GM19193 (cell line): ENCODE results near the gene ADGRL2.

Experiments used
- POLR2A ChIP-seq: IDR thresholded peaks from 4 replicates; pipeline ENCODE4 v1.6.1; 2011; ENCODE audit not compliant: insufficient read depth, insufficient read length; ENCODE audit errors: extremely low read depth

ADGRL2 gene

GRCh38 chr1:81852961-81853360, 52.2 kb downstream of the ADGRL2 start:
- no peak for TF ChIP-seq POLR2A

DNA sequence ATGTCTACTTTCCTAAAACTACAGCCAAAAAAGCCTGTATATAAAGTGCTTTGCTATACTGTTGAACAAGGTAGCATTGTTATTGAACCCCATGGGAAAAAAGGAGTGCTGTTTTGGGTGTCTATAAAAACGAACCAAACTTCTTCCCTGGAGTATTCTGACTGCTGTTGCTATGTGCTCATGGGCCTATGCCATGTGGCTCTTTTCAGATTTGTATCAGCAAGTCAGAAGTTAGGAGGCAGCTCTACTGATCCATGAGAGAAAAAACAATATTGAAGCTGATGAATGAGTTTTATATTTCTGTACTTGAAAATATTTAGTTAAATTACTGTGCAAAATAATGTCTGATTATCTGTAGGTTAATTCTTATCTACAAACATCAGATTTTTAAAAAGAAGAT, 66.5 kb downstream of the ADGRL2 start:
- no peak for TF ChIP-seq POLR2A

DNA sequence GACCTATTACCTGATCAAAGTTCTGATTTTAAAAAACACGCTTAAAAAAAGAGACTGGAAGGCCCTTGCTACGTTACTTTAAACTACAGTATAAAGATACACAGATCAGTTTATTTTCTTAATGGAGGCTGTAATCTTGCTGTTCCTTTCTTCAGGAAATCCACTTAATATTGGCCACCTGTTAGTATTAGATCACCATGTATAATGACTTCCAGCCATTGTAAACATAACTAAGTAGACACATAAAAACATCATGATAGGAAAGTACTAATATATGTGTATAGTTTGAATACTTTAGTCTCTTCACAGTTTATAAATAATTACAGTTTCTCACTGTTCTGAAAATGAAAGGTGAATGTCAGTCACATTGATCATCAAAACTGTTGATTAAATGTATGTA, 68.6 kb downstream of the ADGRL2 start:
- TF ChIP-seq POLR2A, result no peak

DNA sequence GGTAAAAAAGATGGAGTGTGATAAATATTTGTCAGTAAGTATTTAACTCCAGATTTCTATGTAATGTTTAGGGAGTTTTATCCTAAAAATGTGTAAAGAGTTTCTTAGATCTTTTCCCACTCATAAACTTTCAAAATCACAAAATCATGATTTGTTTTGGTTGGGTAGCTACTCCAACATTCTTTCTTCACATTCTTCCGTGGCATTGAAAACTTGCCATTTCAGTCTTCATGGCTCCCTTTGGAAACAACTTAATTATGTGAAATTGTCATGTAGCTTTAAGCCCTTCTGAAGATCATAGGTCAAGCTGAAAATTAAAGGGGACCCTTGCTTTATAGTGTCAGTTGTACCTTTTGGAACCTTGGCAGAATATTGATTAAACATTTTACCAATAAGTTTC, 73.2 kb downstream of the ADGRL2 start:
- no peak for TF ChIP-seq POLR2A

GRCh38 chr1:81874461-81874860, 73.7 kb downstream of the ADGRL2 start:
- no peak for TF ChIP-seq POLR2A

- no peak for TF ChIP-seq POLR2A
Observed at GRCh38 chr1:81874940-81875339, 74.2 kb downstream of the ADGRL2 start.

- TF ChIP-seq POLR2A, result no peak
Observed at GRCh38 chr1:81876901-81877733, 76.4 kb downstream of the ADGRL2 start.

GRCh38 chr1:81877940-81878339, 77.2 kb downstream of the ADGRL2 start:
- no peak for TF ChIP-seq POLR2A

DNA sequence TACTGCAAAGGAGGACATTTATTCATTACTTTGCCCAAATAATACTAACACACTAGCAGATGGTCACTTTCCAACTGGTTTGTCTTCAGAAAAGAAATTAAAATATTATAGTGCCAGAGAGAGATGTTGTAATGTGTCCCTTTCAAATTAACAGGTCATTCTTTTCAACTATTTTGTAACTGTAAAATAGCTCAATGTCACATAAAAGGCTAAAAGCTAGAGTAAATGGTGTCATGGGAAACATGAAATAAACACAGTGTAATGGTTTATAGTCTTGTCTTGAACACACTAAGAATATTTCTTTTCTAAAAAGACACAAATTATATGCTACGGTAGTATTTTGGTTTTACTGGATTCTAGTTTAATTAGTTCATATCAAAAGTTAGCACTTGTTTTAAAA, 77.8 kb downstream of the ADGRL2 start:
- no peak for TF ChIP-seq POLR2A

DNA sequence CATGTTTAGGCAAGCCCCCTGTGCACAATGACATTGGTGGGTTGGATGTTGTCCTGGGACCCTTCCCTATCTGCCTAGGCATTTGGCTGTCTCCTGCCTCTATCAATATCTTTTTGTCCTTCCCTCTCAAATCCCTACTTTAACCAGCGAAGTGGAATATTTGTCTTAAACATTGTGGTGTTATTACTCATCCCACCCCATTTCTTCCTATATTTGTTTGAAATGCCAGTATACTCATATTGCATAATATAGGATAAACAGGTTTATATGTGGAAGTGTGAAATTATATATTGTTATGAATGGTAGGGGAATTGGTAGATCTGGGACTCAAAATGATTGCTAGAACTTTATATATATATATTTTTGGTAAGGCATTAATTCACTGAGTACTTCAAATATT, 80.0 kb downstream of the ADGRL2 start:
- no peak for TF ChIP-seq POLR2A

DNA sequence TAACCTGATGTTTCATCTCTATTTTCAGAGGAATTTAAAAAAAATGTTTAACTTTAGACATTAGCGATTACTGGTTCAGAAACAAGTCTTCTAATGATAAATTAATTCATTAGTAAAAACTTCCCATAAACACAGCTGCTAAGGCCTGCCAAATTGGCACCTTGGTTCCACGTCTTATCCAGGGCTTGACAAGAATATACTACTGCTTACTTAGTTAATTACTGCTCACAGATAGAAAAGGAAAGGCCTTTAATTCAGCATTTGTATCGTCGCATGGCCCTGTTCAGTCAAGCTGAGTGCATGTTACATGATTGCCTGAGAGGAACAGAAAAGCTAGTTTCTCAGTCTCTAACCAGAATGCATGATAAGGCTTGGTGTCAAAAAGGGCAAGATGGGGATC, 84.6 kb downstream of the ADGRL2 start:
- TF ChIP-seq POLR2A, result no peak

DNA sequence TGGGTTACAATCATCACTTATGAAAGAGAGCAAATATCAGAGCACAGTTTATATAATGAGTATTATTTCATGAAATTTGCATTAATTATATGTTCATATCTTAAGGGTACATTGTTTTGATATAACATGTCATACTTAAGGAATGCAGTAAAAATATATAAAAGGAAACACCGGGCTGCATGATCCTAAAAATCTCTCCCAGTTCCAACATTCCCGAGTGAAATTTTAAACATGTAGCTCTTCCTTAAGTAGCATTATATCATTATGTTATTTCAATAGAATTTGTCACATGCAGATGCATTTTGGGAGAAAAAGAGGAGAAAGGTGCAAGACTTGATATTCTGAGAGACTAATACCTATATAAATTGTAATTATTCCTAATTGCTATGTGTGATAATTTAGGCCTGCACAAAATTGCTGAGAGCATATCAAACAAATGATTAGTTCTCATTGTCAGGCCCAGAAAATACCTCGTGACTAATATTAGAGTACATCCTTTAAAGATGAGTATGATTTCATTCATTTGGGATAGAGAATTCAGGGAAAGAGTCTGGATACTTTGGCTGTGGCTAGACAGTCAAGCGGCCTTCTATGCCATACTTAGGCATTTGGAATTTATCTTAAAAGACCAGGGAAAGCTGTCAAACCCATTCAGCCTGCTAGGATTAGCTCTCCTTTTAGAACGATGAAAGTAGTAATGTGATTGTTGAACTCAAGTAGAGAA, 86.8 kb downstream of the ADGRL2 start:
- TF ChIP-seq POLR2A, result no peak

- no peak for TF ChIP-seq POLR2A
Observed at GRCh38 chr1:81889166-81889565, 88.4 kb downstream of the ADGRL2 start.

GRCh38 chr1:81894867-81895266, 94.1 kb downstream of the ADGRL2 start:
- TF ChIP-seq POLR2A, result no peak

GRCh38 chr1:81899214-81899821, 98.6 kb downstream of the ADGRL2 start:
- no peak for TF ChIP-seq POLR2A

- TF ChIP-seq POLR2A, result no peak
Observed at GRCh38 chr1:81907575-81907974, 106.8 kb downstream of the ADGRL2 start.

DNA sequence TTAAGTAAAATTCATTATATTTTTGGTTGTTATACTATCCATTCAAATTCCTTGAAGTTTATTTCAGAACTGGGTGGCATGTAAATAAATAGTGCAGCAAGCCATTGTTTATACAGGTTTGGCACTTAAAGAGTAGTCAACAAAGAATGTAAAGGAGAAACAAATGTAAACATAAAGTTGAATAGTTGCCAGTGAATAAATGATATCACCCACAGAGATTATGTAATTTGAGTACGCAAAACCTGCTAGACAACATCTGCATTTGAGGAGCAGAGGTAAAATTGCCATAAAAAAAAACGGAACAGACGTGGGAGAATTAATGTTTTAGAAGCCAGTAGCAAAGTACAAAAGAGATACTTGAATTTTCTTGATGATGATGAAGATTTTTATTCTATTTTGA, 111.6 kb downstream of the ADGRL2 start:
- TF ChIP-seq POLR2A, result no peak

DNA sequence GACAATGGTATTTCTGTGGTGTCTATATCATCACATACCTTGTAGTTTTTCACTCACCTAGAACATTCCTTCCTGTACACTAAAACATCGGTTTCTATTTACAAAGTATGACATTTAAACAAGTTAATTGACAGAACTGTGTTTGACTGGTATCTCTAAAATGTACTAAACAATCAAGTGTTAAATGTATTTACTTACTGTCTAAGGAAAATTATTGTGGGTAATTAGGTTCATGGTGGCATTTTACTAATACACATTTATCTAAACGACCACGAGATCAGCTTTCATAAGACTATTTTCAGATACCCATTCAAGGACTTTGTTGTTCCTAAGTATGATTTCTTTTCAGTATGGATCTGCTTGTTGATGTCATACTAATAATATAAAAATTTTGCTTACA, 115.2 kb downstream of the ADGRL2 start:
- TF ChIP-seq POLR2A, result no peak
